ENCODE data around the gene VARS2.

DNA sequence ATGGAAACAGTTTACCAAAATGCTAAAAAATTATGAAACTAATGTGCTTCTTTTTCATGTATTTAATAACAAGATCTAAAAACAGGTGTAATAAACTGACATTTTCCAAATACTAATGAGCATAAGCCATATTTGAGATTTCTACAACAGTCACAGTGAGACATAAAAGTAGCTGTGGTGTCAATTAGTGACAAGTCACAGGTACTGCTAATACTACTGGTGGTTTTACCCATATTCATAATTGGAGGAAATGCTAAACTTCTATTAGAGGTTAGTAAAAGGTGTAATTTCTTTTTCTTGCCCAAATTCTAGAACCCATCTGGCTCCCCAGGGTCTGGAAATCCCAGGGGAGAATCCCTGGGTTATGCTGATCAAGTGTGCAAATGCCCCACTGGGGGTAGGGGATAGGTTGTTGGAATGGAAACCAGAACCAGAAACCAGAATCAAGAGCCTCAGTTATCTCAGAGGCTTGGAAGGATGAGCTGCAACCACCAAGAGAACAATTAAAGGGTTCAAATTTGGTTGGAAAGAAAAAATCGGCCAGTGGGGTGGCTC lies 13.1 kb upstream of the VARS2 start:
- TF ChIP-seq, protein P1, sequence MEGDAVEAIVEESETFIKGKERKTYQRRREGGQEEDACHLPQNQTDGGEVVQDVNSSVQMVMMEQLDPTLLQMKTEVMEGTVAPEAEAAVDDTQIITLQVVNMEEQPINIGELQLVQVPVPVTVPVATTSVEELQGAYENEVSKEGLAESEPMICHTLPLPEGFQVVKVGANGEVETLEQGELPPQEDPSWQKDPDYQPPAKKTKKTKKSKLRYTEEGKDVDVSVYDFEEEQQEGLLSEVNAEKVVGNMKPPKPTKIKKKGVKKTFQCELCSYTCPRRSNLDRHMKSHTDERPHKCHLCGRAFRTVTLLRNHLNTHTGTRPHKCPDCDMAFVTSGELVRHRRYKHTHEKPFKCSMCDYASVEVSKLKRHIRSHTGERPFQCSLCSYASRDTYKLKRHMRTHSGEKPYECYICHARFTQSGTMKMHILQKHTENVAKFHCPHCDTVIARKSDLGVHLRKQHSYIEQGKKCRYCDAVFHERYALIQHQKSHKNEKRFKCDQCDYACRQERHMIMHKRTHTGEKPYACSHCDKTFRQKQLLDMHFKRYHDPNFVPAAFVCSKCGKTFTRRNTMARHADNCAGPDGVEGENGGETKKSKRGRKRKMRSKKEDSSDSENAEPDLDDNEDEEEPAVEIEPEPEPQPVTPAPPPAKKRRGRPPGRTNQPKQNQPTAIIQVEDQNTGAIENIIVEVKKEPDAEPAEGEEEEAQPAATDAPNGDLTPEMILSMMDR (IDR thresholded peaks at IDR 0.05; ENCODE audit: low read length): no peak
- no peak for TF ChIP-seq EZH2phosphoT487 (IDR thresholded peaks at IDR 0.05; ENCODE audit: low read length)

Data from MM.1S (cell line).